ENCODE measurements around the gene FLNB. TPM values are rescaled to one million over a fixed set of nuclear protein-coding genes. Genes with fewer than 3 reads are reported as not detected.
A peak's percentile ranks its signal among the peaks of the same experiment; 100 is the strongest.

FLNB gene
- polyA plus RNA-seq, 3 donors: 0.47 to 4.0 (median 2.1) TPM

GRCh38 chr3:58062472-58062871 lies 54.2 kb downstream of the FLNB start:
- no peak overlapping the region for H3K27ac ChIP-seq (ENCODE audit: low read depth in 1 of 2, low read length in 2 of 2)
- H3K79me2 ChIP-seq (ENCODE audit: insufficient read depth, low read length): peaks cover 12% of the 10 kb centered on the region
- H3K4me1 Mint-ChIP-seq: peaks cover 37% of the 10 kb centered on the region
- no peaks in the 10 kb centered on the region for H4K20me1 ChIP-seq (ENCODE audit: insufficient read depth, low read length)
- no peak for TF ChIP-seq CTCF (IDR thresholded peaks at IDR 0.05)
- no peak for DNase-seq
- H3K27me3 ChIP-seq (ENCODE audit: control insufficient read depth in 2 of 2, insufficient read depth in 2 of 2, low read length in 2 of 2): no peaks in the 10 kb centered on the region
- no peak overlapping the region for H3K4me3 Mint-ChIP-seq
- 83% methylated on average over 4 of the region's 5 CpGs for WGBS (ENCODE audit: insufficient coverage)
- H3K27ac Mint-ChIP-seq: no peak overlapping the region
- H3K4me2 ChIP-seq (replicated peaks; ENCODE audit: extremely low read depth, low read length, poor library complexity, severe bottlenecking): no peak overlapping the region
- no peak overlapping the region for H3K9ac ChIP-seq (ENCODE audit: insufficient read depth, low read length, poor library complexity, severe bottlenecking)
- H2AFZ ChIP-seq (ENCODE audit: insufficient read depth, low read depth, low read length, poor library complexity, severe bottlenecking): no peak overlapping the region
- no peaks in the 10 kb centered on the region for H3K36me3 ChIP-seq (replicated peaks in 1 of 2; ENCODE audit: control insufficient read depth in 1 of 2, insufficient read depth in 2 of 2, low read length in 2 of 2)
- H3K36me3 Mint-ChIP-seq: peaks cover 0 to 4% of the 10 kb centered on the region in 2 donors
- H3K9me3 ChIP-seq (replicated peaks in 1 of 2; ENCODE audit: control insufficient read depth in 1 of 2, insufficient read depth in 1 of 2, low read length in 2 of 2): no peaks in the 10 kb centered on the region
- no peak overlapping the region for H3K4me3 ChIP-seq (replicated peaks in 1 of 3; ENCODE audit: low read depth in 2 of 3, low read length in 3 of 3)
- H3K4me1 ChIP-seq (ENCODE audit: control insufficient read depth in 1 of 2, insufficient read depth in 2 of 2, low read length in 2 of 2): peaks cover 21 to 29% of the 10 kb centered on the region in 2 donors
- no peaks in the 10 kb centered on the region for H3K9me3 Mint-ChIP-seq
- intact Hi-C loops (cut with micrococcal nuclease): no loop called here
- peaks cover 0 to 3% (median 0%) of the 10 kb centered on the region in 3 donors for H3K27me3 Mint-ChIP-seq (ENCODE audit: low read depth in 3 of 3)

- H3K4me2 ChIP-seq (replicated peaks; ENCODE audit: extremely low read depth, low read length, poor library complexity, severe bottlenecking): no peak overlapping the region
- peak in 1 of 3 donors; percentile 47 for DNase-seq
- no peaks in the 10 kb centered on the region for H3K9me3 ChIP-seq (replicated peaks in 1 of 2; ENCODE audit: control insufficient read depth in 1 of 2, insufficient read depth in 1 of 2, low read length in 2 of 2)
- H3K27ac ChIP-seq (ENCODE audit: low read depth in 1 of 2, low read length in 2 of 2): no peak overlapping the region
- no peak overlapping the region for H2AFZ ChIP-seq (ENCODE audit: insufficient read depth, low read depth, low read length, poor library complexity, severe bottlenecking)
- intact Hi-C loops (cut with micrococcal nuclease): no loop called here
- no peak for TF ChIP-seq CTCF (IDR thresholded peaks at IDR 0.05)
- H3K27ac Mint-ChIP-seq: peak overlapping the region in 1 of 7 donors; percentile 30
- peaks cover 0 to 1% (median 0%) of the 10 kb centered on the region in 3 donors for H3K27me3 Mint-ChIP-seq (ENCODE audit: low read depth in 3 of 3)
- H3K36me3 ChIP-seq (replicated peaks in 1 of 2; ENCODE audit: control insufficient read depth in 1 of 2, insufficient read depth in 2 of 2, low read length in 2 of 2): no peaks in the 10 kb centered on the region
- no peaks in the 10 kb centered on the region for H3K27me3 ChIP-seq (ENCODE audit: control insufficient read depth in 2 of 2, insufficient read depth in 2 of 2, low read length in 2 of 2)
- H3K4me3 Mint-ChIP-seq: no peak overlapping the region
- peaks cover 14% of the 10 kb centered on the region for H3K79me2 ChIP-seq (ENCODE audit: insufficient read depth, low read length)
- H3K36me3 Mint-ChIP-seq: peaks cover 0 to 2% of the 10 kb centered on the region in 2 donors
- peaks cover 13 to 21% of the 10 kb centered on the region in 2 donors for H3K4me1 ChIP-seq (ENCODE audit: control insufficient read depth in 1 of 2, insufficient read depth in 2 of 2, low read length in 2 of 2)
- no peak overlapping the region for H3K4me3 ChIP-seq (replicated peaks in 1 of 3; ENCODE audit: low read depth in 2 of 3, low read length in 3 of 3)
- H3K4me1 Mint-ChIP-seq: peaks cover 30% of the 10 kb centered on the region
- H3K9me3 Mint-ChIP-seq: no peaks in the 10 kb centered on the region
- no peak overlapping the region for H3K9ac ChIP-seq (ENCODE audit: insufficient read depth, low read length, poor library complexity, severe bottlenecking)
- no peaks in the 10 kb centered on the region for H4K20me1 ChIP-seq (ENCODE audit: insufficient read depth, low read length)
- WGBS (ENCODE audit: insufficient coverage): 88% methylated on average over 6 of the region's 12 CpGs
These were observed 55.0 kb downstream of the FLNB start for GRCh38 chr3:58063022-58063815.
